ENCODE measurements around the gene KRT33B. TPM values are rescaled to one million over a fixed set of nuclear protein-coding genes. Genes with fewer than 3 reads are reported as not detected.
A peak's percentile ranks its signal among the peaks of the same experiment; 100 is the strongest.

Gene KRT33B
- total RNA-seq, 1 experiment from 2014 or later, result not detected

GRCh38 chr17:41411072-41411840 is 41.6 kb upstream of the KRT33B start:
- CTCF ChIA-PET, result no interaction called here
- H3K36me3 ChIP-seq (ENCODE audit: control insufficient read depth, insufficient read depth, low read length), result no peaks in the 10 kb centered on the region
- no TSS peak for BruUV-seq (replicated peaks)

GRCh38 chr17:41407226-41407625 is 37.6 kb upstream of the KRT33B start:
- H3K27me3 ChIP-seq (replicated peaks; ENCODE audit: control insufficient read depth, insufficient read depth, low read length), result no peaks in the 10 kb centered on the region
- no peaks in the 10 kb centered on the region for H3K36me3 ChIP-seq (ENCODE audit: control insufficient read depth, insufficient read depth, low read length)
- ChIA-PET POLR2A (no interaction called here), CTCF (interaction anchor here (0.5 to 2.1 kb wide), 3 partner anchors 11 to 142 kb away, joined by 3 to 12 read pairs (median 6); no protein-coding TSS in a partner anchor)
- Mint-ChIP-seq H3K27me3 (ENCODE audit: insufficient read depth, unreplicated experiment) (no peaks in the 10 kb centered on the region), H3K27ac (ENCODE audit: unreplicated experiment) (no peak overlapping the region), H3K36me3 (ENCODE audit: insufficient read depth, unreplicated experiment) (no peaks in the 10 kb centered on the region), H3K9me3 (ENCODE audit: unreplicated experiment) (no peaks in the 10 kb centered on the region), H3K4me3 (ENCODE audit: unreplicated experiment) (no peak overlapping the region), H3K4me1 (ENCODE audit: low read depth, unreplicated experiment) (peaks cover 12% of the 10 kb centered on the region)
- H3K4me3 ChIP-seq (ENCODE audit: low read depth, low read length), result no peak overlapping the region
- TF ChIP-seq CTCF (IDR thresholded peaks at IDR 0.05; ENCODE audit: insufficient read depth in 1 of 2, low read depth in 1 of 2, low read length in 1 of 2, severe bottlenecking in 1 of 2, unreplicated experiment in 1 of 2), result no peak
- no TSS peak for BruUV-seq (replicated peaks)
- DNase-seq, result no peak
- H3K9me3 ChIP-seq, result no peaks in the 10 kb centered on the region
- intact Hi-C loops (cut with micrococcal nuclease; ENCODE audit: unreplicated experiment), result loop anchor here (5.0 kb wide), 1 partner anchor 240 kb away; no protein-coding TSS in a partner anchor
- peaks cover 7% of the 10 kb centered on the region; the same call in 1 of the 2 replicates for H3K4me1 ChIP-seq

More at GRCh38 chr17:41411072-41411840, 41.6 kb upstream of the KRT33B start:
- intact Hi-C loops (cut with micrococcal nuclease; ENCODE audit: unreplicated experiment), result loop anchor here (10.0 kb wide), 2 partner anchors 56 to 114 kb away; partner anchors contain the start of genes KRT19 and KRT33A
- no peaks in the 10 kb centered on the region for H3K9me3 Mint-ChIP-seq (ENCODE audit: unreplicated experiment)
- H3K4me1 Mint-ChIP-seq (ENCODE audit: low read depth, unreplicated experiment), result peaks cover 43% of the 10 kb centered on the region
- TF ChIP-seq CTCF (IDR thresholded peaks at IDR 0.05; ENCODE audit: insufficient read depth in 1 of 2, low read depth in 1 of 2, low read length in 1 of 2, severe bottlenecking in 1 of 2, unreplicated experiment in 1 of 2), result no peak
- no peaks in the 10 kb centered on the region for H3K9me3 ChIP-seq
- no peak for DNase-seq
- no peaks in the 10 kb centered on the region for H3K36me3 Mint-ChIP-seq (ENCODE audit: insufficient read depth, unreplicated experiment)
- no peak overlapping the region for H3K4me3 Mint-ChIP-seq (ENCODE audit: unreplicated experiment)
- peaks cover 34% of the 10 kb centered on the region for H3K4me1 ChIP-seq
- no peak overlapping the region for H3K27ac Mint-ChIP-seq (ENCODE audit: unreplicated experiment)
- no peaks in the 10 kb centered on the region for H3K27me3 ChIP-seq (replicated peaks; ENCODE audit: control insufficient read depth, insufficient read depth, low read length)
- H3K27me3 Mint-ChIP-seq (ENCODE audit: insufficient read depth, unreplicated experiment), result no peaks in the 10 kb centered on the region
- no peak overlapping the region for H3K4me3 ChIP-seq (ENCODE audit: low read depth, low read length)
- POLR2A ChIA-PET, result no interaction called here

GRCh38 chr17:41406205-41406604 is 36.6 kb upstream of the KRT33B start:
- POLR2A ChIA-PET, result no interaction called here
- Histone ChIP-seq H3K27me3 (replicated peaks; ENCODE audit: control insufficient read depth, insufficient read depth, low read length) (no peaks in the 10 kb centered on the region), H3K9me3 (no peaks in the 10 kb centered on the region), H3K4me3 (ENCODE audit: low read depth, low read length) (no peak overlapping the region), H3K36me3 (ENCODE audit: control insufficient read depth, insufficient read depth, low read length) (no peaks in the 10 kb centered on the region), H3K4me1 (peaks cover 7% of the 10 kb centered on the region; the same call in 1 of the 2 replicates)
- peak; percentile 48 to 66 for DNase-seq
- CTCF ChIA-PET, result interaction anchor here (0.9 to 2.1 kb wide), 12 partner anchors 12 to 259 kb away, joined by 3 to 12 read pairs (median 4); no protein-coding TSS in a partner anchor
- H3K4me3 Mint-ChIP-seq (ENCODE audit: unreplicated experiment), result no peak overlapping the region
- no peaks in the 10 kb centered on the region for H3K9me3 Mint-ChIP-seq (ENCODE audit: unreplicated experiment)
- H3K36me3 Mint-ChIP-seq (ENCODE audit: insufficient read depth, unreplicated experiment), result no peaks in the 10 kb centered on the region
- no TSS peak for BruUV-seq (replicated peaks)
- no peaks in the 10 kb centered on the region for H3K27me3 Mint-ChIP-seq (ENCODE audit: insufficient read depth, unreplicated experiment)
- intact Hi-C loops (cut with micrococcal nuclease; ENCODE audit: unreplicated experiment), result loop anchor here (5.0 kb wide), 1 partner anchor 241 kb away; no protein-coding TSS in a partner anchor
- peak; percentile 14 to 46 for TF ChIP-seq CTCF (IDR thresholded peaks at IDR 0.05; ENCODE audit: insufficient read depth in 1 of 2, low read depth in 1 of 2, low read length in 1 of 2, severe bottlenecking in 1 of 2, unreplicated experiment in 1 of 2)
- peaks cover 9% of the 10 kb centered on the region for H3K4me1 Mint-ChIP-seq (ENCODE audit: low read depth, unreplicated experiment)
- no peak overlapping the region for H3K27ac Mint-ChIP-seq (ENCODE audit: unreplicated experiment)
